Lung (tissue), 12 donors: Measurements from ENCODE around the gene CCDC89. TPM values are rescaled to one million over a fixed set of nuclear protein-coding genes. Genes with fewer than 3 reads are reported as not detected.
A peak's percentile ranks its signal among the peaks of the same experiment; 100 is the strongest.

Experiments used
- ATAC-seq: fragments of 200-7000 bp; cut with Tn5 transposase; one replicate; pipeline ENCODE4 v1.9.1; 2020; ENCODE audit warnings: moderate number of reproducible peaks; ENCODE audit not compliant: insufficient read depth, low FRiP score
- DNase-seq, 3 donors: peaks; one replicate each; pipeline ENCODE4 v3.0.0-alpha.2; 2013 to 2017
- H3K27ac ChIP-seq, 2 donors: one replicate each; pipeline ENCODE4 v1.5.1; 2013; ENCODE audit warnings: mild to moderate bottlenecking in 2 of 2, moderate library complexity in 2 of 2, control low read depth in 1 of 2, inconsistent platforms in 1 of 2, low read depth in 1 of 2, low read length in 1 of 2
- H3K27me3 ChIP-seq, 3 donors: one replicate each; pipeline ENCODE4 v1.5.1; 2013; ENCODE audit warnings: low read length in 2 of 3; ENCODE audit not compliant: control insufficient read depth in 3 of 3, insufficient read depth in 3 of 3
- H3K36me3 ChIP-seq, 4 donors: one replicate each; pipeline ENCODE4 v1.5.1; 2013; ENCODE audit warnings: low read length in 4 of 4, mild to moderate bottlenecking in 1 of 4, moderate library complexity in 1 of 4; ENCODE audit not compliant: control insufficient read depth in 4 of 4, insufficient read depth in 4 of 4
- H3K4me1 ChIP-seq, 5 donors: one replicate each; pipeline ENCODE4 v1.5.1; 2013; ENCODE audit warnings: low read length in 5 of 5, mild to moderate bottlenecking in 2 of 5, moderate library complexity in 1 of 5; ENCODE audit not compliant: control insufficient read depth in 5 of 5, insufficient read depth in 5 of 5
- H3K4me3 ChIP-seq: one replicate; pipeline ENCODE4 v1.5.1; 2013; ENCODE audit warnings: mild to moderate bottlenecking, control low read depth, moderate library complexity
- H3K9ac ChIP-seq, 2 donors: one replicate each; pipeline ENCODE4 v1.5.1; 2013; ENCODE audit warnings: low read length in 2 of 2, control low read depth in 1 of 2; ENCODE audit not compliant: insufficient read depth in 1 of 2
- H3K9me3 ChIP-seq, 4 donors: one replicate each; pipeline ENCODE4 v1.5.1; 2013; ENCODE audit warnings: low read length in 3 of 4, mild to moderate bottlenecking in 1 of 4, moderate library complexity in 1 of 4; ENCODE audit not compliant: control insufficient read depth in 4 of 4, insufficient read depth in 3 of 4
- CTCF ChIP-seq: IDR thresholded peaks from 2 replicates; pipeline ENCODE4 v1.5.1; 2012; ENCODE audit warnings: mild to moderate bottlenecking; ENCODE audit errors: control extremely low read depth, extremely low read depth
- WGBS, 2 donors: extraction: QIAGEN DNeasy Blood & Tissue Kit; methylation state at CpG; one replicate each; pipeline ENCODE4 v1.1.7; 2013; 5-methylcytosine and 5-hydroxymethylcytosine counted together
- polyA plus RNA-seq, 2 donors: library from polyadenylated mRNA; stranded (reverse); fragments of 200-250 nt; gene quantifications; one replicate each; pipeline ENCODE4 v1.2.1, GENCODE V29; 2013
- total RNA-seq, 2 donors: library from RNA; depleted of rRNA in 1 of 2; stranded (reverse); fragments of >200 nt in 1 of 2; gene quantifications; one replicate each; pipeline ENCODE4 v1.2.1, GENCODE V29; 2014 to 2021
- donor health status: control.
- donor health status: control.
- donor health status: Bipolar disorder and iron deficiency.
- donor health status: healthy.
- donor health status: DM: yes; HTN: yes; CAD: no.

Gene CCDC89
- total and polyA plus RNA-seq, 4 donors, result 0.65 to 6.5 (median 3.1) TPM

DNA sequence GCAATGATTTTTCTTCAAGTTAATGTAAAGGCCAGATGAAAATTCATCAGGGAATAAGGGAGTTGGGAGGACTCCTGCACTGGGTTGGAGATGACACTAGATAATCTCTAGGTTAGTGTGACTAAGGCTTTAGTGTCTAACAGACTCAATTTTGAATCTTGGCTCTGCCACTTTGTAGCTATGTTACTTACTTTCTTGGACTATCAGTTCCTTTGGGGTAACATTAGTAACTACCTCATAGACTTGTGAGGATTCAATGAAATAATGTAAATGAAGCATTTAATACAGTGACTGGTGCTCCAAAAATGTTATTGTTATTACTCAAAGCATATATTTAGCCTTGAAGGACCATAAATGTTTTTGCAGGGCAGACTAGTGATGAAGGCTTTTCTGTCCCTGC is 9.6 kb upstream of the CCDC89 start:
- Histone ChIP-seq H3K4me1 (no peaks in the 10 kb centered on the region), H3K27me3 (no peaks in the 10 kb centered on the region), H3K36me3 (peaks cover 0 to 22% (median 4%) of the 10 kb centered on the region in 4 donors), H3K27ac (no peak overlapping the region), H3K9me3 (no peaks in the 10 kb centered on the region), H3K4me3 (no peak overlapping the region), H3K9ac (no peak overlapping the region)
- no peak for TF ChIP-seq CTCF
- ATAC-seq (no peak), DNase-seq (no peak)

- Histone ChIP-seq H3K9me3 (no peaks in the 10 kb centered on the region), H3K9ac (no peak overlapping the region), H3K36me3 (peaks cover 0 to 22% (median 3%) of the 10 kb centered on the region in 4 donors), H3K4me3 (no peak overlapping the region), H3K27me3 (no peaks in the 10 kb centered on the region), H3K27ac (no peak overlapping the region), H3K4me1 (no peaks in the 10 kb centered on the region)
- DNase-seq, result peak; percentile 34 to 84 (median 78)
- no peak for ATAC-seq
- 93 to 94% methylated on average over 1 of the region's 1 CpG for WGBS, 2 donors
- TF ChIP-seq CTCF, result peak; percentile 25
Observed at GRCh38 chr11:85694385-85694980, 8.5 kb upstream of the CCDC89 start.

DNA sequence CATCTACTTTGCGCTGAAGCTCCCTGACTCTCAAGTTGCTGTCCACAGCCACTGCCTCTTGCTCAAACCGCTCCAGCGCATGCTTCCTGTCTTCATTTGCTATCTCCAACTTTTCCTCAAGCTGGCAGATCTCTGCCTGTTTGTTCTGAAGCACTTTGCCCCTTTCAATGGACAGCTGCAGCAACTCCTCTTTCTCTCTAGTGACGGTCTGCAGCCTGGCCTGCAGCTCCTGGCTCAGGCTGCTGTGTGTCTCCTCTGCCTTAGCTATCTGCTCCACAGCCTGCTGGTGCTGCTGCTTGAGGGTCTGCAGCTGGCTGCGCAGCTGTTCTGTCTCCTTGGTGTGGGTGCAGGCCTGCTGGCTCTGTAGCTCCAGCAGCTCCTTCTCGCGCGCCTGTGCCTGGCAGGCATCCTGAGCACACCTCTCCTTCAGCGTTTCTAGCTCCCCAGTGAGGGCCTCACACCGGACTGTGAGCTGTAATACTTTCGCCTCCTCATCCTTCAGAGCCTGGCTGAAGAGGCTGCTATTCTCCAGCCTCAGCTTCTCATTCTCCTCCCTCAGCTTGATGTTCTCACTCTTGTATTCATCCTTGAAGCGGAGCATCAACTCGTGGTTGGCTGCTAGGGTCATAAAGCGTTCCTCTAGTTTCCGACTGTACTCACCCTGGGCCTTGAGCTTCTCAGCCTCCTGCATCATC is 723 bp downstream of the CCDC89 start:
- Histone ChIP-seq H3K9ac (peak overlapping the region in 1 of 2 donors; percentile 61), H3K4me3 (no peak overlapping the region), H3K27me3 (no peaks in the 10 kb centered on the region), H3K27ac (peak overlapping the region in 1 of 2 donors; percentile 72), H3K4me1 (peaks cover 0 to 54% (median 2%) of the 10 kb centered on the region in 5 donors), H3K9me3 (no peaks in the 10 kb centered on the region), H3K36me3 (no peaks in the 10 kb centered on the region)
- WGBS, 2 donors, result 71 to 84% methylated on average over 15 of the region's 15 CpGs
- TF ChIP-seq CTCF, result no peak
- ATAC-seq (no peak), DNase-seq (peak; percentile 96 to 98 (median 98))
